SHP77 treated with DMSO at 0.1 percent for 48 hours (cell line): Measurements from ENCODE around the gene AUTS2.
A peak's percentile ranks its signal among the peaks of the same experiment; 100 is the strongest.
"Not testable (repeated sequence)": the region's sequence is repeated elsewhere in the genome, so short reads cannot be mapped to it uniquely, and the experiment has no call there.

Source experiments
- DNase-seq: peaks from one replicate; lab custom pipeline; 2025; lab: John Stamatoyannopoulos, UW

AUTS2 gene

GRCh38 chr7:70812511-70812910 lies 1214.2 kb downstream of the AUTS2 start:
- DNase-seq: no peak

- not testable (repeated sequence) for DNase-seq
These were observed 1224.2 kb downstream of the AUTS2 start for GRCh38 chr7:70822490-70822889.

DNA sequence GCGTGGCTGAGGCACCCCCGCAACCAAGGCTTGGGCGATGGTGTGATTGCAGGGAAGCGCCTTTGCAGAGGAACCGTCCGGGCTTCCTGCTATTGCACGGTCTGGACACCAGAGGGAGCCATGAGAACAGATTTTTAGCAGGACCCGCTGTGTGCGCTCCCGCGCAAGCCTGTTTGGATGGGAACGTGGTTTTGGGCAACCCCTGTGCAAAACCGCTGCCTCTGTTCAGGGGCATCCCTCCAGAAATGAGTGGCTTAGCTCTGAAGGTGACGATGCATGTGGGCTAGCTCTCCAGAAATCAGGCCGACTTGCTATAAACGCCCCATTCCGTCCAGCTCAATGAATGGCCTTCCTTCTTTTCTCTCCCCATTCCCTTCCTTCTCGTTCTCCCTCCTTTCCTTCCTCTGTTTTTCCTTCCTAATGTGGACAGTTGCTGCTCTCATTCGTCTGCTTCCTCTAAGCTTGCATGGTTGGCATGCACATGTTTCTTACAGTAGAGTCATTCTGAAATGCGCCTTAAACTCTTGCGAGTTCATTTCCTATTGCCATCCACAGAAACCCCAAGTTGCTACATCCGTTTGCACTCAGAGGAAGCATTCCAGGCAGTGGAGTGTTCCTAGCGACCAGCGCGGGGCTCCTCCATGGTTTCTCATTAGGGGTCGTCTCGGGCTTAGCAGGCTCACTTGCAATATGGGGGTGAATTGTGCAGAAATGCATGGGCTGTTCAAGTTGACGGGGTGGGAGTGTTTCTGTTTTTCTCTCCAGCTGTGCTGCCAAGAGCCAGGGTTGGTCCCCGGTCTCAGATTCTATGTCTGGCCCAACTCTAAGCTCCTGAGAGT lies 1231.2 kb downstream of the AUTS2 start:
- peak; percentile 28 for DNase-seq

DNA sequence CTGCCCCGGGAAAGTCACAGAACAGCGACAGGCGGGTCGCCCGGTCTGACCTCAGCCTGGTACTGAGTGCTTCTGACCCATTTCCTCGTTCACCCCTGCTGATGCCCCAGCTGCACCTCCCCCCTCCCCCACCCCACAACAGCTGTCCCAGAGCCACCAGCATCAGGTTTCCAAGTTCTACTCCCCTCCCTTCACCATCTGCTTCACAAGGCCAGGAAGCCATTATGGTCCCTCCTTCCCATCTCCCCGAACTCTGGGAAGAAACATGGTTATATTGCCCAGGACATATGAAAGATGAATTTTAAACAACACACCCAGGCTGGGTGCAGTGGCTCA lies 1231.8 kb downstream of the AUTS2 start:
- DNase-seq: no peak

DNA sequence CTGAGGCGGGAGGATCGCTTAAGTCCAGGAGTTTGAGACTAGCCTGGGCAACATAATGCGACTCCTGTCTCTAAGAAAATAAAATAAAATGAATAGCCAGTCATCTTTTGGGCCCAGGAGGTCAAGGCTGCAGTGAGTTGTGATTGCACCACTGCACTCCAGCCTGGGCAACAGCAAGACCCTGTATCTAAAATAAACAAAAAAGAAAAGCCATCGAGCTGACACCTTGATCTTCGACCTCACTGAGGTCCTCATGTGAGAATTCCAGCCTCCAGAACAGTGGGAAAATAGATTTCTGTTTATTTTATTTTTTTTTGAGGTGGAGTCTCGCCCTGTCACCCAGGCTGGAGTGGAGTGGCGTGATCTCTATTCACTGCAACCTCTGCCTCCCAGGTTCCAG lies 1232.2 kb downstream of the AUTS2 start:
- no peak for DNase-seq

- DNase-seq: no peak
These were observed 1235.5 kb downstream of the AUTS2 start for GRCh38 chr7:70833726-70834125.

DNA sequence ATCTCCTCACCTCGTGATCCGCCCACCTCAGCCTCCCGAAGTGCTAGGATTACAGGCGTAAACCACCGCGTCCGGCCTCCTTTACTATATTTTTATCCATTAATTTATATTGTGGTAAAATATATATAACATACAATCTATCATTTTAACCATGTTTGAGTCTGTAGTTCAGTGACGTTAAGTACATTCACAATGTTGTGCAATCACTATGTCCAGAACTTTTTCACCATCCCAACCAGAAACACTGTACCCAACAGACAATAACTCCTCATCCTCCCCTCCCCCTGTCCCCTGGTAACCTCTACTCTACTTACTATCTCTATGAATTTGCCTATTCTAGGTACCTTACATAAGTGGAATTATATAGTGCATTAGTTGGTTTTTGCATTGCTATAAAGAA lies 1236.1 kb downstream of the AUTS2 start:
- DNase-seq: no peak

GRCh38 chr7:70835658-70836057 lies 1237.4 kb downstream of the AUTS2 start:
- DNase-seq: no peak

GRCh38 chr7:70836279-70836678 lies 1238.0 kb downstream of the AUTS2 start:
- DNase-seq: no peak

- DNase-seq: no peak
These were observed 1238.7 kb downstream of the AUTS2 start for GRCh38 chr7:70836946-70837345.

DNA sequence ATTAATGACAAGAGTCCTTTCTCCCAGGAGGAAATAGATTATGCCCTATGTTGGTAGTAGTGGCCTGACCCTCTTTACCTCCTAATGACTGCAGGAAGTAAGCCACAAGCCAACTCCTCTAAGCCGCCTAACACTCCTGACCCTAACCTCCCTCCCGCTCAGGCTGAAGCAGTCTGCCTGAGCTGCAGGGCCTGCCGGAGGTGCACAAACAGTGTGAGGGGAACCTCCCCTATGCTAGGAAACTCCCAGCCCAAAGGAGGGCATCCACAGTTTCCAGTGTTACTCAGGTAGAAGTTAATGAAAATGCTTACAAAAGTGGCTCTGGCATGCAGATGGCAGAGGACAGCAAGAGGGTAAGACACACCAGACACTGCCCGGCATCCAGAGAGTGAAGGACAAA lies 1239.3 kb downstream of the AUTS2 start:
- no peak for DNase-seq

GRCh38 chr7:70838292-70838907 lies 1240.1 kb downstream of the AUTS2 start:
- no peak for DNase-seq
